Measurements from ENCODE around the gene ILDR1.
"Not testable (repeated sequence)": the region's sequence is repeated elsewhere in the genome, so short reads cannot be mapped to it uniquely, and the experiment has no call there.

GRCh38 chr3:121938141-121938855, 83.7 kb downstream of the ILDR1 start:
- TF ChIP-seq CTCF (IDR thresholded peaks at IDR 0.05; ENCODE audit: borderline replicate concordance, extremely low read depth, low read length, poor library complexity, severe bottlenecking); EZH2 (IDR thresholded peaks at IDR 0.05; ENCODE audit: borderline replicate concordance, low read depth, low read length, severe bottlenecking): not testable (repeated sequence)
